A549 (cell line): ENCODE results near the gene DNM3. TPM values are rescaled to one million over a fixed set of nuclear protein-coding genes. Genes with fewer than 3 reads are reported as not detected.
A peak's percentile ranks its signal among the peaks of the same experiment; 100 is the strongest.

ENCODE experiments used
- ATAC-seq, 2 experiments: fragments of 200-7000 bp in 1 of 2; fragments of >200 bp in 1 of 2; cut with Nextera tagmentation in 1 of 2; cut with Tn5 transposase in 1 of 2; 3 replicates each; pipeline versions ENCODE4 v1.8.0 to v1.9.1; 2018 to 2020; ENCODE audit warnings: mild to moderate bottlenecking in 1 of 2, moderate library complexity in 1 of 2
- CTCF ChIA-PET: fragments of 300-600 bp; sonication (Branson Sonifier 250); formaldehyde crosslinking; extraction: SDS; loops from one replicate; lab custom pipeline; 2021; ENCODE audit warnings: antibody characterized with exemption, inconsistent platforms; lab: Yijun Ruan, JAX
- POLR2A ChIA-PET: fragments of 350-600 bp; formaldehyde crosslinking; extraction: SDS; loops from one replicate; lab custom pipeline; 2021; ENCODE audit warnings: antibody characterized with exemption, inconsistent platforms; lab: Yijun Ruan, JAX
- DNase-seq, 2 experiments: peaks; one replicate each; pipeline versions ENCODE4 v3.0.0 to v3.0.0-alpha.2; 2011 to 2016; ENCODE audit warnings: low read depth in 1 of 2, low spot score in 1 of 2
- FAIRE-seq: peaks from 2 replicates; lab custom pipeline; 2011; peaks lifted over from hg19 to GRCh38; lab: Jason Lieb, UNC
- H3K27ac ChIP-seq, 2 experiments: fragments of >200 bp; sonication (Bioruptor Twin); formaldehyde crosslinking; 3 replicates each; pipeline ENCODE4 v1.5.1; 2016 to 2017
- H3K4me1 ChIP-seq: fragments of >200 bp; sonication (Bioruptor Twin); formaldehyde crosslinking; 3 replicates; pipeline ENCODE4 v1.6.1; 2016
- H3K4me2 ChIP-seq: fragments of >200 bp; sonication (Bioruptor Twin); formaldehyde crosslinking; 3 replicates; pipeline ENCODE4 v1.6.1; 2016
- H3K4me3 ChIP-seq: fragments of >200 bp; sonication (Bioruptor Twin); formaldehyde crosslinking; 3 replicates; pipeline ENCODE4 v1.5.1; 2016
- H3K9me3 ChIP-seq: fragments of >200 bp; sonication (Bioruptor Twin); formaldehyde crosslinking; 3 replicates; pipeline ENCODE4 v1.6.1; 2016
- BCL3 ChIP-seq: fragments of >200 bp; sonication (Bioruptor Twin); formaldehyde crosslinking; IDR thresholded peaks from 3 replicates; pipeline ENCODE4 v1.6.1; 2016
- BHLHE40 ChIP-seq: IDR thresholded peaks from 2 replicates; pipeline ENCODE4 v1.6.1; 2012; ENCODE audit warnings: low read depth, low read length, inconsistent platforms
- CBX2 ChIP-seq: fragments of 200-600 bp; sonication (generic); IDR thresholded peaks from 2 replicates; pipeline ENCODE4 v1.6.1; 2016; ENCODE audit warnings: low read depth, mild to moderate bottlenecking, borderline replicate concordance
- CHD2 ChIP-seq: fragments of 150-350 bp; IDR thresholded peaks from 2 replicates; pipeline ENCODE4 v1.6.1; 2014; ENCODE audit warnings: low read length; ENCODE audit not compliant: partially characterized antibody
- CHD4 ChIP-seq: fragments of 200-600 bp; sonication (generic); IDR thresholded peaks from 2 replicates; pipeline ENCODE4 v1.6.1; 2016; ENCODE audit warnings: antibody characterized with exemption, mild to moderate bottlenecking, borderline replicate concordance
- E2F6 ChIP-seq: IDR thresholded peaks from 2 replicates; pipeline ENCODE4 v1.6.1; 2012; ENCODE audit warnings: low read depth, borderline replicate concordance
- EHMT2 ChIP-seq: fragments of 200-600 bp; sonication (generic); IDR thresholded peaks from 2 replicates; pipeline ENCODE4 v1.6.1; 2016; ENCODE audit warnings: antibody characterized with exemption, low read depth, mild to moderate bottlenecking, moderate library complexity
- FOSB ChIP-seq: fragments of 250-450 bp; sonication (Bioruptor Pico); IDR thresholded peaks from 2 replicates; pipeline ENCODE4 v1.5.0; 2020; ENCODE audit warnings: mild to moderate bottlenecking, moderate library complexity
- FOSL2 ChIP-seq, 2 experiments: fragments of 450-650 bp in 1 of 2; fragments of >200 bp in 1 of 2; sonication (Bioruptor Twin) in 1 of 2; formaldehyde crosslinking; IDR thresholded peaks; 2 replicates each; pipeline versions ENCODE4 v1.5.0 to v1.6.1; 2016 to 2020; ENCODE audit warnings: mild to moderate bottlenecking in 1 of 2, moderate library complexity in 1 of 2
- HES2 ChIP-seq: fragments of >200 bp; sonication (Bioruptor Twin); formaldehyde crosslinking; IDR thresholded peaks from 2 replicates; pipeline ENCODE4 v1.6.1; 2016
- HEYL ChIP-seq: fragments of 250-450 bp; sonication (Bioruptor Pico); IDR thresholded peaks from 2 replicates; pipeline ENCODE4 v1.8.0; 2021; ENCODE audit warnings: mild to moderate bottlenecking, moderate library complexity
- HMGXB4 ChIP-seq: fragments of 250-450 bp; sonication (Bioruptor Pico); IDR thresholded peaks from 2 replicates; pipeline ENCODE4 v1.5.0; 2021; ENCODE audit warnings: mild to moderate bottlenecking, moderate library complexity, borderline replicate concordance
- HOXA7 ChIP-seq: fragments of 250-450 bp; sonication (Bioruptor Pico); IDR thresholded peaks from 2 replicates; pipeline ENCODE4 v1.5.0; 2020; ENCODE audit warnings: mild to moderate bottlenecking, moderate library complexity
- JUN ChIP-seq, 2 experiments: fragments of >200 bp; sonication (Bioruptor Twin); formaldehyde crosslinking; IDR thresholded peaks; 2 replicates in 1 of 2; 3 replicates in 1 of 2; pipeline ENCODE4 v1.6.1; 2016 to 2017
- JUNB ChIP-seq: fragments of >200 bp; sonication (Bioruptor Twin); formaldehyde crosslinking; IDR thresholded peaks from 2 replicates; pipeline ENCODE4 v1.6.1; 2016
- KDM1A ChIP-seq: fragments of 200-600 bp; sonication (generic); IDR thresholded peaks from 2 replicates; pipeline ENCODE4 v1.6.1; 2016; ENCODE audit warnings: low read depth, mild to moderate bottlenecking
- MYC ChIP-seq: IDR thresholded peaks from 2 replicates; pipeline ENCODE4 v1.6.1; 2012; ENCODE audit warnings: mild to moderate bottlenecking, inconsistent platforms, low read length, improper control_type of control experiment, borderline replicate concordance
- NR3C1 ChIP-seq: fragments of >200 bp; sonication (Bioruptor Twin); formaldehyde crosslinking; IDR thresholded peaks from 3 replicates; pipeline ENCODE4 v1.6.1; 2017
- POLR2A ChIP-seq: IDR thresholded peaks from 2 replicates; pipeline ENCODE4 v1.6.1; 2012; ENCODE audit warnings: mild to moderate bottlenecking, low read length
- RAD21 ChIP-seq, 2 experiments: fragments of >200 bp in 1 of 2; sonication (Bioruptor Twin) in 1 of 2; formaldehyde crosslinking in 1 of 2; IDR thresholded peaks in 1 of 2; conservative IDR thresholded peaks in 1 of 2; 2 replicates in 1 of 2; 3 replicates in 1 of 2; pipeline ENCODE4 v1.6.1; 2012 to 2018; ENCODE audit warnings: inconsistent platforms in 1 of 2
- RARB ChIP-seq: fragments of 250-450 bp; sonication (Bioruptor Pico); IDR thresholded peaks from 2 replicates; pipeline ENCODE4 v1.8.0; 2021; ENCODE audit warnings: mild to moderate bottlenecking, moderate library complexity
- RNF2 ChIP-seq: fragments of 200-600 bp; sonication (generic); IDR thresholded peaks from 2 replicates; pipeline ENCODE4 v1.6.1; 2016; ENCODE audit warnings: low read depth, mild to moderate bottlenecking, antibody characterized with exemption, moderate library complexity, borderline replicate concordance
- TP53 ChIP-seq: fragments of 250-450 bp; sonication (Bioruptor Pico); IDR thresholded peaks from 2 replicates; pipeline ENCODE4 v1.5.0; 2021; ENCODE audit warnings: mild to moderate bottlenecking, moderate library complexity
- WGBS: methylation state at CpG from one replicate; pipeline ENCODE4 v1.1.6; 2017; ENCODE audit errors: missing lambda C conversion rate; 5-methylcytosine and 5-hydroxymethylcytosine counted together
- polyA plus RNA-seq, 4 experiments: library from polyadenylated mRNA; depleted of rRNA in 3 of 4; stranded (reverse); fragments of >200 nt; fragmentation: RNase III in 1 of 4; extraction: RNeasy Plus Mini Kit Qiagen cat#74134 plus additional on column Dnase treatment in 1 of 4; gene quantifications; 2 replicates in 3 of 4; 3 replicates in 1 of 4; pipeline ENCODE4 v1.2.3, GENCODE V29; 2011 to 2017
- TF ChIP-seq, protein P1 (sequence below): fragments of >200 bp; sonication (Bioruptor Twin); formaldehyde crosslinking; IDR thresholded peaks from 3 replicates; pipeline ENCODE4 v1.5.1; 2016
- TF ChIP-seq, protein P2 (sequence below): IDR thresholded peaks from 2 replicates; pipeline ENCODE4 v1.6.1; 2012

The DNM3 gene
- polyA plus RNA-seq, 2 of the 4 experiments (the other 2 are of a cell fraction): 0.57 to 1.5 TPM

GRCh38 chr1:172344444-172344843, 503.1 kb downstream of the DNM3 start:
- H3K4me3 ChIP-seq: no peak overlapping the region
- CTCF ChIA-PET: no interaction called here
- DNase-seq: no peak
- H3K4me2 ChIP-seq: no peak overlapping the region
- ATAC-seq: no peak
- 90% methylated on average over 7 of the region's 7 CpGs for WGBS
- peak overlapping the region; percentile 60 to 70; a peak in 4 of 6 replicates for H3K27ac ChIP-seq
- FAIRE-seq: no peak
- TF ChIP-seq NR3C1: no peak
- TF ChIP-seq, all 56 proteins: peak for 0
- H3K9me3 ChIP-seq: peaks cover 20% of the 10 kb centered on the region; the same call in 2 of the 3 replicates
- H3K4me1 ChIP-seq: peaks cover 15% of the 10 kb centered on the region
- POLR2A ChIA-PET: interaction anchor here (1.0 kb wide), 1 partner anchor 14 kb away, joined by 3 read pairs; no protein-coding TSS in a partner anchor

DNA sequence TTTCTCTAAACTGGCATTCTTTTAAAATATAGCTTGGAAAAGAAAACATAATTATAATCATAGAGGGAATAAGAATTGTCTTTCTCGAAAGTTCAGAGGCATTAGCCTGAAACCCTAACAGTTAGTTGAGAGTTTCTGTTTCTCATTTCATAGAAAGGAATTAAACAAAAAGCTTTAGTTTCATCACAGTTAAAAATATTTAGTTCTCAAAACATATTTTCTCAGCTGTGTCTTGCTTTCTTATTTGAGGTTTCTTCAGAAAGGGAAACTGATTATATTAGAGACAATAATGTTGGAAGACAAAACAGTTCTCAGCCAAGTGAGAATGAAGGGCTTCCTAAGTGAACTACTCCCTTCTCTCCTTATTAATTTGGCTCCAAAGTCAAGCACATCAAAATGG, 503.8 kb downstream of the DNM3 start:
- CTCF ChIA-PET: no interaction called here
- 94% methylated on average over 1 of the region's 1 CpG for WGBS
- Histone ChIP-seq H3K4me3 (no peak overlapping the region), H3K4me1 (peaks cover 15% of the 10 kb centered on the region), H3K4me2 (no peak overlapping the region), H3K9me3 (peaks cover 20% of the 10 kb centered on the region; the same call in 2 of the 3 replicates), H3K27ac (no peak overlapping the region)
- POLR2A ChIA-PET: no interaction called here
- DNase-seq (no peak), FAIRE-seq (no peak), ATAC-seq (no peak)
- no peak for TF ChIP-seq EHMT2
- TF ChIP-seq RAD21 (conservative IDR thresholded peaks at IDR 0.05 in 1 of 2, IDR thresholded peaks at IDR 0.05 in 1 of 2): no peak
- TF ChIP-seq CBX2: no peak
- no peak for TF ChIP-seq CHD2
- TF ChIP-seq, protein P1, sequence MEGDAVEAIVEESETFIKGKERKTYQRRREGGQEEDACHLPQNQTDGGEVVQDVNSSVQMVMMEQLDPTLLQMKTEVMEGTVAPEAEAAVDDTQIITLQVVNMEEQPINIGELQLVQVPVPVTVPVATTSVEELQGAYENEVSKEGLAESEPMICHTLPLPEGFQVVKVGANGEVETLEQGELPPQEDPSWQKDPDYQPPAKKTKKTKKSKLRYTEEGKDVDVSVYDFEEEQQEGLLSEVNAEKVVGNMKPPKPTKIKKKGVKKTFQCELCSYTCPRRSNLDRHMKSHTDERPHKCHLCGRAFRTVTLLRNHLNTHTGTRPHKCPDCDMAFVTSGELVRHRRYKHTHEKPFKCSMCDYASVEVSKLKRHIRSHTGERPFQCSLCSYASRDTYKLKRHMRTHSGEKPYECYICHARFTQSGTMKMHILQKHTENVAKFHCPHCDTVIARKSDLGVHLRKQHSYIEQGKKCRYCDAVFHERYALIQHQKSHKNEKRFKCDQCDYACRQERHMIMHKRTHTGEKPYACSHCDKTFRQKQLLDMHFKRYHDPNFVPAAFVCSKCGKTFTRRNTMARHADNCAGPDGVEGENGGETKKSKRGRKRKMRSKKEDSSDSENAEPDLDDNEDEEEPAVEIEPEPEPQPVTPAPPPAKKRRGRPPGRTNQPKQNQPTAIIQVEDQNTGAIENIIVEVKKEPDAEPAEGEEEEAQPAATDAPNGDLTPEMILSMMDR: no peak
- TF ChIP-seq CHD4: no peak
- no peak for TF ChIP-seq RARB (CRISPR knock-in tag)
- no peak for TF ChIP-seq FOSL2 (IDR thresholded peaks at IDR 0.05)
- no peak for TF ChIP-seq FOSL2 (CRISPR knock-in tag; IDR thresholded peaks at IDR 0.05)
- TF ChIP-seq BHLHE40: no peak
- no peak for TF ChIP-seq TP53 (CRISPR knock-in tag)
- TF ChIP-seq HES2: no peak
- no peak for TF ChIP-seq E2F6
- no peak for TF ChIP-seq HOXA7 (CRISPR knock-in tag)

DNA sequence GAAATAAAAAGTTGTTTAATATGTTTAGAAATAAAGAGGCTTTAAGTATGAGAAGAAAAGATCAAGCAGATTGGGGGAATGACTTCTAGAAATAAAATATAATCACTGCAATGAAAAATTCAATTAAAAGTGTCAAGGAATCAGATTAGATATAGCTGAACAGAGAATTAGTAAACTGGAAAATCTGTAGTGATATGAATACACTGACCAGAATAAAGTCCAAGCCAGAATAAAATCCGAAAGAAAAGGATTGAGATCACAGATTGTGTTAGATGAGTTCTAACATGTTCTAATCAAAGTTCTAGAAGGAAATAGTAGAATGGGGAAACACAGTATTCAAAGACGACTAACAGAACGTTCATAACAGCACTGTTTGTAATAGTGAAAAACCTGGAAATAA, 506.1 kb downstream of the DNM3 start:
- peak; percentile 13 for FAIRE-seq
- WGBS: 81% methylated on average over 3 of the region's 3 CpGs
- TF ChIP-seq JUNB: no peak
- TF ChIP-seq FOSB (CRISPR knock-in tag): no peak
- TF ChIP-seq, protein P2, sequence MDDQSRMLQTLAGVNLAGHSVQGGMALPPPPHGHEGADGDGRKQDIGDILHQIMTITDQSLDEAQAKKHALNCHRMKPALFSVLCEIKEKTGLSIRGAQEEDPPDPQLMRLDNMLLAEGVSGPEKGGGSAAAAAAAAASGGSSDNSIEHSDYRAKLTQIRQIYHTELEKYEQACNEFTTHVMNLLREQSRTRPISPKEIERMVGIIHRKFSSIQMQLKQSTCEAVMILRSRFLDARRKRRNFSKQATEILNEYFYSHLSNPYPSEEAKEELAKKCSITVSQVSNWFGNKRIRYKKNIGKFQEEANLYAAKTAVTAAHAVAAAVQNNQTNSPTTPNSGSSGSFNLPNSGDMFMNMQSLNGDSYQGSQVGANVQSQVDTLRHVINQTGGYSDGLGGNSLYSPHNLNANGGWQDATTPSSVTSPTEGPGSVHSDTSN: no peak
- TF ChIP-seq MYC: no peak
- no peak for TF ChIP-seq RNF2
- no peak for TF ChIP-seq JUN (IDR thresholded peaks at IDR 0.05)
- TF ChIP-seq POLR2A: no peak
- TF ChIP-seq KDM1A: no peak
- no peak for TF ChIP-seq HMGXB4 (CRISPR knock-in tag)
- TF ChIP-seq RARB (CRISPR knock-in tag): no peak
- TF ChIP-seq, protein P1: no peak
- no peak for TF ChIP-seq CHD4
- no peak for TF ChIP-seq BCL3
- TF ChIP-seq HEYL (CRISPR knock-in tag): no peak

More for the DNA sequence above, 506.1 kb downstream of the DNM3 start:
- ATAC-seq (no peak), DNase-seq (no peak)
- no peak overlapping the region for H3K27ac ChIP-seq
- ChIA-PET POLR2A (no interaction called here), CTCF (no interaction called here)
- H3K9me3 ChIP-seq: peaks cover 20% of the 10 kb centered on the region; the same call in 2 of the 3 replicates
- H3K4me1 ChIP-seq: peaks cover 38% of the 10 kb centered on the region
- H3K4me2 ChIP-seq: no peak overlapping the region
- no peak overlapping the region for H3K4me3 ChIP-seq
